Putamen (tissue), 1 donor: Measurements from ENCODE around the gene AK9.

ENCODE experiments used
- DNase-seq: peaks from one replicate; pipeline ENCODE4 v3.0.0-alpha.2; 2016; ENCODE audit warnings: low spot score

The AK9 gene

DNA sequence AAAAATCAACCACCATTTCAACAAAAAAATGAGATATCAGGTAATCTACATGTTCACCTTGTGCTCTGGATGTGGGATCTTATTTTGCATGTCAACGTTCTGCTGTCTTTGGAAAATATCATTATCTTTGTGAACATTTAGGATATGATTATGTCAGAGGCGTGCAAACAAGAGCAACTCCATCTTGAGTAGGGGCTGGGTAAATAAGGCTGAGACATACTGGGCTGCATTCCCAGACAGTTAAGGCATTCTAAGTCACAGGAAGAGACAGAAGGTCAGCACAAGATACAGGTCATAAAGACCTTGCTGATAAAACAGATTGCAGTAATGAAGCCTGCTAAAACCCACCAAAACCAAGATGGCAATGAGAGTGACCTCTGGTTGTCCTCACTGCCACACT, 179.2 kb downstream of the AK9 start:
- no peak for DNase-seq

GRCh38 chr6:109510358-109510757, 180.6 kb downstream of the AK9 start:
- DNase-seq = no peak

DNA sequence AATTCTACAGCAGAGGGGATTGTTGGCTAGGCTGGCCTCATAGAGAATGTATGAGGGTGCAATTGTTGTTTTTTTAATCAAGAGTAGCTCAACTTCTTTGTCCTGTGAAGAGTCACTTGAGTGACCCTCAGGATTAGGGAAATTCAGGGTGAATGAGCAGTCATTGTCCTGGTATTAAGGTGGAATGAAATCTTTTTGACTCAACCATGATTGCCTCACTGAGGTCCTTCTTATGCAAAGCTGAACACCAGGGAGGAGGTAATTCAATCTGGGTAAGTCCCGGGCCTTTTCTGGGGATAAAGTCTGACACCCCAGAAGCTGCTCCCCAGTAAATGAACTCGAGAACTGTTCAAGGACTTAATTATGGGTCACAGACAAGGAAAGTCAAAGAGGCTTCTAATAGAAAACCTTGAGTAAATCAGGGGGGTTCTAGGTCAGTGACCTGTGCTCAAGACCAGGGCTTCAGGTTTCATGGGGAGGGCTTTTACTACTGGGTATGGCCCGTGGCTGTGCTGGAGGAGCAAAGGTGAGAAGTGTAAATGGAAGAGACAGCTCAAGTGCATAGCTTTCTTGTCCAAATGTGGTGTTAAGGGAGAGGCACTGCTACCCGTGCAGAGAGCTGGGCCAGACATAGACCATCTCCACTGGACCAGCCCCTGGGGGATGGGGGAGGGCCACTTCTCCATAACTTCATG, 182.7 kb downstream of the AK9 start:
- no peak for DNase-seq

- no peak for DNase-seq
Observed at GRCh38 chr6:109507490-109508072, 183.4 kb downstream of the AK9 start.

DNA sequence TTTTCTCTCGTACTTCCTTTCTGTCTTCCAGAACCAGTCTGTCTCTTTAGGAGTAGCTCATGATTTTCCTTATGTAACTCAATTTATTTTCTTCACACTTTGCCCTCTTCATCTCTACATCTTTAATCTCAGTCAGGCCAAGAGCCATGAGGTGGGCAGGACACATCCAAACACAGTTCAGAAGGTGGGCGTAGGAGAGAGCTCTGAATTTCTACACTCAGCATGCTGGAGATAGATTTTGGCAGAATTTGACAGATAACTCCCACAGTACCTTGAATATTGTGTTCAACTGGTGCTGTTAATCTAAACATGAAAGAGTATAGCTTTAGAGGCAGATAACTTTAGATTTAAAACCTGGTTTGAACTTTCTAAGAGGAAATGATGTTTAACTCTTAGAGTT, 184.2 kb downstream of the AK9 start:
- DNase-seq = peak; percentile 52

GRCh38 chr6:109506314-109506713, 184.7 kb downstream of the AK9 start:
- no peak for DNase-seq

GRCh38 chr6:109503327-109504224, 187.4 kb downstream of the AK9 start:
- DNase-seq = no peak

- DNase-seq = no peak
Observed at GRCh38 chr6:109498936-109499335, 192.1 kb downstream of the AK9 start.

DNA sequence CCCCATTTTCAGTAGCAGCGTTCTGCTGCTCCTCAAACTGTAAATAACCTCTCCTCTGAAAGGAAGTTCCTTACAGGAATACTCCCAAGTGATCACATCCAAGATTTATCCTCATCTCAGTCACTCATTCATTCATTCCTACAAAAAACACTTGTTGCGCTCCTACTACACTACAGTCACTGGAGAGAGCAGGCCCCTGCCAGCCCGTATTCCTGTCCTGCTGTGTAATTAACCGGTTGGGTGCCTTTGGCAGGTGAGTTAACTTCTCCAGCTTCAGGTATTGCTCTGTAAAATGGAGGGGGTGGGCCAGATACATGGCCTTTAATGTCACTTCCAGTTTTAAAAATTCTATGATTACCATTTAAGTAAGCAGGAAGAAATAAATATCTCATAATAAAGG, 192.9 kb downstream of the AK9 start:
- no peak for DNase-seq

GRCh38 chr6:109496036-109496772, 194.8 kb downstream of the AK9 start:
- DNase-seq = no peak

GRCh38 chr6:109493865-109494264, 197.1 kb downstream of the AK9 start:
- DNase-seq = no peak

- no peak for DNase-seq
Observed at GRCh38 chr6:109491207-109491938, 199.6 kb downstream of the AK9 start.

- no peak for DNase-seq
Observed at GRCh38 chr6:109490713-109491112, 200.3 kb downstream of the AK9 start.

DNA sequence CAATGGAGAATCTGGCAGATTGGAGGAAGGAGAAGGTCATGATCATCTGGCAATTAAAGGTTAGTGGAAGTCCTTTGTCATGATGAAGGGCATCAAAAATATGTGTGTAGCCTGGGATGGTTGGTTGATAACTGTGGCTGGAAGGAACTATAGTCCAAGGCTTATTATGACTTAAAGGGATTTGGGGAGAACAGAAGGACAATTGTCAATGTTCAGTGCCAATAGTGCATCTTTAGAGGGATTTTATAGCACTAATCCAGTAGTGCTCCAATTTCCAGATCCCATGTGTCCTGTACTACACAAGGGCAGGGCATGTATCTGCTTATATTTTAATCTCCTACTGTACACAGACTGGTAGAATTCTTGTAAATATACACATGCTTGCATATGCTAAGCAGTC, 203.0 kb downstream of the AK9 start:
- DNase-seq = no peak

GRCh38 chr6:109486068-109486467, 204.9 kb downstream of the AK9 start:
- DNase-seq = no peak

- no peak for DNase-seq
Observed at GRCh38 chr6:109485266-109485935, 205.6 kb downstream of the AK9 start.

GRCh38 chr6:109484122-109484521, 206.9 kb downstream of the AK9 start:
- DNase-seq = no peak

DNA sequence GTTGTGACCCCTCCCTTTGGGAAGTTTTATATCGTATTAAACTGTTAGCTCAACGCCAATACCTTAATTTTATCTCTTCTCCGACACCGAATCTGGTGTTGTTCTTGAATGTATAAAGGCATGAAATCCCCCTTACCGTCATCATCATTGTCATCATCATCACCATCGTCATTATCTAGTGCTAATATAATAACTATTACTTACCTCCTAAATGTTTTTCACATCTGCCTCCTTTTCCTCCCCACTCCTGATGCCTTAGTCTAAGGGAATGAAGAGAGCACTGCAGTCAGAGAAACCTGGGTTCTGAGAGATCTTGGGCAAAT, 207.3 kb downstream of the AK9 start:
- DNase-seq = no peak

DNA sequence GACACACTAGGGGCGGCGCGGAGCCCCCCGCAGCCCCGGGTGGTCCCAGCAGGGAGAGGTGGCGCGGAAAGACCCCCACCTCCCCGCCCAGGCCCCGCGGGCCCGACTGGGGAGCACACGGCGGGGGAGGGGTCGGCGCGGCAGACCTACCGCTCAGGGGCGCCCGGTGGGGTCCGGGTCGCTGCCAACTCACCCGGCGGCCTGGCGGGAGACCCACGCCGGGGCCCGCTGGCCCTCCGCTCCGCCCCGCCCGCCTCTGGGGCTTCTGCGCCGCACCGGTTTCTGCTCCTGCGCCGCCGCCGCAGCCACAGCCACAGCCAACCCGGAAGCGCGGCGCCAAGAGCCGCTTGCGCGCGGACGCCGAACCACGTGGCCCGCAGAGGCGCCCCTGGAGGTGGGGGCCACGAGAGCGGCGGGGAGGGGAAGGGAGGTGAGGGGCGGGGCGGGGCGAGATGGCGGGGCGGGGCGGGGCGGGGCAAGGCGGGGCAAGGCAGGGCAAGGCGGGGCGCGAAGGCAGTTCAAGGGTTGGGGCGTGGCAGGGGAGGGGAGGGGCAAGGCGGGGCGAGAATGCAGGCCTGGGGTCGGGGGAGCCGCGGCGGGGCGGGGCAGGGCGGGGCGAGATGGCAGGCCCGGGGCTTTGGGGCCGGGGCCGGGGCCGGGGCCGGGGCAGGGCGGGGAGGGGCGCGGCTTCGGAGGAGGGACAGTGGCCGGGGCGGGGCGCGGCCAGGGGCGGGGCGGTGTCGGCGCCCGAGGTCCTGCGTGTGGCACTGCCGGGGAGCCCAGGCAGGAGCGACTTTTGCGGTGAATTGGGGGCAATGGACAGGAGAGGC, 207.9 kb downstream of the AK9 start, which contains the start of gene ZBTB24:
TSS of gene ZBTB24 (minus strand) at position 315 of the 830 bp plus-strand sequence. CDS start 1,193 bp downstream, outside the sequence.
- DNase-seq = peak; percentile 93

- no peak for DNase-seq
Observed at GRCh38 chr6:109480993-109481480, 210.0 kb downstream of the AK9 start.
